ENCODE measurements around the gene RAB8A.
"Not testable (repeated sequence)": the region's sequence is repeated elsewhere in the genome, so short reads cannot be mapped to it uniquely, and the experiment has no call there.

The RAB8A gene

GRCh38 chr19:16078759-16079707 lies 32.7 kb upstream of the RAB8A start:
- Histone ChIP-seq H3K27me3 (ENCODE audit: control insufficient read depth in 1 of 2, insufficient read depth in 2 of 2, low read length in 2 of 2) (no peaks in the 10 kb centered on the region), H3K4me1 (ENCODE audit: control insufficient read depth, insufficient read depth, low read length) (peaks cover 77% of the 10 kb centered on the region), H3K27ac (ENCODE audit: low read length) (peak overlapping the region; percentile 100), H3K9ac (ENCODE audit: low read length in 2 of 2) (peak overlapping the region; percentile 97 to 99), H3K9me3 (ENCODE audit: control insufficient read depth in 2 of 2, low read length in 2 of 2) (no peaks in the 10 kb centered on the region), H3K36me3 (ENCODE audit: control insufficient read depth in 2 of 2, insufficient read depth in 2 of 2, low read length in 2 of 2) (peaks cover 27 to 28% of the 10 kb centered on the region in 2 donors), H3K4me3 (ENCODE audit: low read length in 2 of 2) (peak overlapping the region; percentile 75 to 89)

- peaks cover 95% of the 10 kb centered on the region for H3K4me1 ChIP-seq (ENCODE audit: control insufficient read depth, insufficient read depth, low read length)
- peak overlapping the region in 1 of 2 donors; percentile 13 for H3K9ac ChIP-seq (ENCODE audit: low read length in 2 of 2)
- no peak overlapping the region for H3K4me3 ChIP-seq (ENCODE audit: low read length in 2 of 2)
- no peaks in the 10 kb centered on the region for H3K27me3 ChIP-seq (ENCODE audit: control insufficient read depth in 1 of 2, insufficient read depth in 2 of 2, low read length in 2 of 2)
- H3K27ac ChIP-seq (ENCODE audit: low read length): peak overlapping the region; percentile 100
- no peaks in the 10 kb centered on the region for H3K9me3 ChIP-seq (ENCODE audit: control insufficient read depth in 2 of 2, low read length in 2 of 2)
- H3K36me3 ChIP-seq (ENCODE audit: control insufficient read depth in 2 of 2, insufficient read depth in 2 of 2, low read length in 2 of 2): peaks cover 63 to 72% of the 10 kb centered on the region in 2 donors
Measured at GRCh38 chr19:16084067-16084685, 27.5 kb upstream of the RAB8A start.

GRCh38 chr19:16085115-16085514 lies 26.6 kb upstream of the RAB8A start:
- no peaks in the 10 kb centered on the region for H3K27me3 ChIP-seq (ENCODE audit: control insufficient read depth in 1 of 2, insufficient read depth in 2 of 2, low read length in 2 of 2)
- no peak overlapping the region for H3K9ac ChIP-seq (ENCODE audit: low read length in 2 of 2)
- H3K27ac ChIP-seq (ENCODE audit: low read length): peak overlapping the region; percentile 100
- peaks cover 71 to 77% of the 10 kb centered on the region in 2 donors for H3K36me3 ChIP-seq (ENCODE audit: control insufficient read depth in 2 of 2, insufficient read depth in 2 of 2, low read length in 2 of 2)
- H3K4me1 ChIP-seq (ENCODE audit: control insufficient read depth, insufficient read depth, low read length): peaks cover 86% of the 10 kb centered on the region
- H3K4me3 ChIP-seq (ENCODE audit: low read length in 2 of 2): no peak overlapping the region
- H3K9me3 ChIP-seq (ENCODE audit: control insufficient read depth in 2 of 2, low read length in 2 of 2): no peaks in the 10 kb centered on the region

GRCh38 chr19:16087404-16087803 lies 24.3 kb upstream of the RAB8A start:
- not testable (repeated sequence) for H3K9ac ChIP-seq (ENCODE audit: low read length in 2 of 2); H3K4me3 ChIP-seq (ENCODE audit: low read length in 2 of 2); H3K27me3 ChIP-seq (ENCODE audit: control insufficient read depth in 1 of 2, insufficient read depth in 2 of 2, low read length in 2 of 2); H3K9me3 ChIP-seq (ENCODE audit: control insufficient read depth in 2 of 2, low read length in 2 of 2)
- peaks cover 67% of the 10 kb centered on the region for H3K4me1 ChIP-seq (ENCODE audit: control insufficient read depth, insufficient read depth, low read length)
- peak overlapping the region; percentile 62 for H3K27ac ChIP-seq (ENCODE audit: low read length)
- H3K36me3 ChIP-seq (ENCODE audit: control insufficient read depth in 2 of 2, insufficient read depth in 2 of 2, low read length in 2 of 2): peaks cover 78 to 87% of the 10 kb centered on the region in 2 donors

- Histone ChIP-seq H3K27me3 (ENCODE audit: control insufficient read depth in 1 of 2, insufficient read depth in 2 of 2, low read length in 2 of 2) (no peaks in the 10 kb centered on the region), H3K4me1 (ENCODE audit: control insufficient read depth, insufficient read depth, low read length) (peaks cover 62% of the 10 kb centered on the region), H3K27ac (ENCODE audit: low read length) (peak overlapping the region; percentile 62), H3K9ac (ENCODE audit: low read length in 2 of 2) (no peak overlapping the region), H3K4me3 (ENCODE audit: low read length in 2 of 2) (no peak overlapping the region), H3K36me3 (ENCODE audit: control insufficient read depth in 2 of 2, insufficient read depth in 2 of 2, low read length in 2 of 2) (peaks cover 76 to 86% of the 10 kb centered on the region in 2 donors), H3K9me3 (ENCODE audit: control insufficient read depth in 2 of 2, low read length in 2 of 2) (no peaks in the 10 kb centered on the region)
Measured at GRCh38 chr19:16087940-16088339, 23.7 kb upstream of the RAB8A start.

GRCh38 chr19:16088351-16089009 lies 23.2 kb upstream of the RAB8A start:
- peaks cover 56% of the 10 kb centered on the region for H3K4me1 ChIP-seq (ENCODE audit: control insufficient read depth, insufficient read depth, low read length)
- H3K36me3 ChIP-seq (ENCODE audit: control insufficient read depth in 2 of 2, insufficient read depth in 2 of 2, low read length in 2 of 2): peaks cover 75 to 86% of the 10 kb centered on the region in 2 donors
- no peak overlapping the region for H3K9ac ChIP-seq (ENCODE audit: low read length in 2 of 2)
- H3K27ac ChIP-seq (ENCODE audit: low read length): peak overlapping the region; percentile 62
- H3K4me3 ChIP-seq (ENCODE audit: low read length in 2 of 2): no peak overlapping the region
- no peaks in the 10 kb centered on the region for H3K27me3 ChIP-seq (ENCODE audit: control insufficient read depth in 1 of 2, insufficient read depth in 2 of 2, low read length in 2 of 2)
- no peaks in the 10 kb centered on the region for H3K9me3 ChIP-seq (ENCODE audit: control insufficient read depth in 2 of 2, low read length in 2 of 2)

GRCh38 chr19:16089010-16089846 lies 22.5 kb upstream of the RAB8A start:
- Histone ChIP-seq H3K27me3 (ENCODE audit: control insufficient read depth in 1 of 2, insufficient read depth in 2 of 2, low read length in 2 of 2) (no peaks in the 10 kb centered on the region), H3K4me3 (ENCODE audit: low read length in 2 of 2) (no peak overlapping the region), H3K9ac (ENCODE audit: low read length in 2 of 2) (no peak overlapping the region), H3K9me3 (ENCODE audit: control insufficient read depth in 2 of 2, low read length in 2 of 2) (no peaks in the 10 kb centered on the region), H3K4me1 (ENCODE audit: control insufficient read depth, insufficient read depth, low read length) (peaks cover 49% of the 10 kb centered on the region), H3K27ac (ENCODE audit: low read length) (peak overlapping the region; percentile 62), H3K36me3 (ENCODE audit: control insufficient read depth in 2 of 2, insufficient read depth in 2 of 2, low read length in 2 of 2) (peaks cover 74 to 87% of the 10 kb centered on the region in 2 donors)

GRCh38 chr19:16091546-16092475 lies 19.9 kb upstream of the RAB8A start:
- Histone ChIP-seq H3K27ac (ENCODE audit: low read length) (no peak overlapping the region), H3K9ac (ENCODE audit: low read length in 2 of 2) (peak overlapping the region in 1 of 2 donors; percentile 4), H3K4me1 (ENCODE audit: control insufficient read depth, insufficient read depth, low read length) (peaks cover 24% of the 10 kb centered on the region), H3K9me3 (ENCODE audit: control insufficient read depth in 2 of 2, low read length in 2 of 2) (no peaks in the 10 kb centered on the region), H3K4me3 (ENCODE audit: low read length in 2 of 2) (no peak overlapping the region), H3K27me3 (ENCODE audit: control insufficient read depth in 1 of 2, insufficient read depth in 2 of 2, low read length in 2 of 2) (no peaks in the 10 kb centered on the region), H3K36me3 (ENCODE audit: control insufficient read depth in 2 of 2, insufficient read depth in 2 of 2, low read length in 2 of 2) (peaks cover 75 to 85% of the 10 kb centered on the region in 2 donors)

GRCh38 chr19:16094360-16095070 lies 17.2 kb upstream of the RAB8A start:
- Histone ChIP-seq H3K36me3 (ENCODE audit: control insufficient read depth in 2 of 2, insufficient read depth in 2 of 2, low read length in 2 of 2) (peaks cover 71 to 85% of the 10 kb centered on the region in 2 donors), H3K4me3 (ENCODE audit: low read length in 2 of 2) (no peak overlapping the region), H3K27ac (ENCODE audit: low read length) (peak overlapping the region; percentile 31), H3K27me3 (ENCODE audit: control insufficient read depth in 1 of 2, insufficient read depth in 2 of 2, low read length in 2 of 2) (no peaks in the 10 kb centered on the region), H3K4me1 (ENCODE audit: control insufficient read depth, insufficient read depth, low read length) (peaks cover 8% of the 10 kb centered on the region), H3K9ac (ENCODE audit: low read length in 2 of 2) (no peak overlapping the region), H3K9me3 (ENCODE audit: control insufficient read depth in 2 of 2, low read length in 2 of 2) (no peaks in the 10 kb centered on the region)
